ENCODE results near the gene TXNRD3. TPM values are rescaled to one million over a fixed set of nuclear protein-coding genes. Genes with fewer than 3 reads are reported as not detected.

TXNRD3 gene
- polyA plus RNA-seq, 4 donors, result 19.7 to 23.0 (median 19.8) TPM

DNA sequence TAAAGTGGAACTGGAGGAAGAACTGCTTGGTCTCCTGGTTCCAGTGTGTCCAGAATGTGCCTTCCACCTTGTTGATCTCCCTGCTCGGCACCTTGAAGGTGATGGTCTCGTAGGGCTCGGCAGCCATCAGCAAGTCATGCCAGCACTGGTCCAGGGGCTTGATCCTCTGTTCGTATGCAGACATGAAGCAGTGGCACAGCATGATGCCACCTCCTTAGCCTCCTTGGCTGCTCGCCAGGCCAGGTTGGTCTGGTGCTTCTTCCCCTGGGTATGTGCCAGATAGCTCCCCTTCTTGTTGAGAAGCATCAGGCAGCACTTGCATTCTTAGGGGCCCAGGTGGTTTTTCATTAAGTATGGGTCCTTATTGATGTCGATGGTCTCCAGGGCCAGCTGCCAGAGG lies 17.8 kb upstream of the TXNRD3 start:
- DNase-seq (ENCODE audit: low read depth in 4 of 4, low spot score in 3 of 4), result no peak

DNA sequence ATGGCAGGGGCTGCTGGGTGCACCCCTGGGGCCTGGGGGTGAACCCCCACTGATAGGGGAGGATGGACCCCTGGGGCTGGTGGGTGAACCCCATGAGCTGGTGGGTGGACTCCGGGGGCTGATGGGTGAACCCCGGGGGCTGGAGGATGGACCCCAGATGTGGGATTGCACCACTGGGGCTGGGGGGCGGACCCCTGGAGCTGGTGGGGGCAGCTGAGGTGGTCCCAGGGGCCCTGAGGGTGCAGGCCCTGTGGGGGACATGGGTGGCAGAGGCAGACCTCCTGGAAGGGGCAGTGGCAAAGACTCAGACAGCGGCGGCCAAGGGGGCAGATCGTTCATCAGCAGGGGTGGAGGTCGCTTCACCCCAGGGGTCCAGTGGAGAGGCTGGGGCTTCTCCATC lies 17.4 kb upstream of the TXNRD3 start:
- DNase-seq (ENCODE audit: low read depth in 4 of 4, low spot score in 3 of 4), result no peak

DNA sequence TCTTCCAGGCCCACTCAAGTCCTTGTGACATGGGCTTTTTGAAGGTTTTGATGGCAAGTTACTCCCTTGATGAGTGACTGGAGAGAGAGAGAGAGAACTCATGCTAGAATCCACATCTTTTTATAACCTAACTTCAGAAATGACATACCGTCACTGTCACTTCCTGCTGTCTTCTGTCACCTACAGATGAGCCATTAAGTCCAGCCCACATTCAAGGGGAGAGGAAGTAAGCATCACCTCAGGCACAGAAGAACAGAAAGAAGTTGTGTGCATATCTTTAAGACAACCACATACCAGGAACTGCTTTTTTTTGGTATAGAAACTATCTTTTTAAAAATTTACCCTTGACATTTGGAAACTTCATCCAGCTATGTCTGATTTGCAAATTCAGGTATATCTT lies 16.6 kb upstream of the TXNRD3 start:
- no peak for DNase-seq (ENCODE audit: low read depth in 4 of 4, low spot score in 3 of 4)

DNA sequence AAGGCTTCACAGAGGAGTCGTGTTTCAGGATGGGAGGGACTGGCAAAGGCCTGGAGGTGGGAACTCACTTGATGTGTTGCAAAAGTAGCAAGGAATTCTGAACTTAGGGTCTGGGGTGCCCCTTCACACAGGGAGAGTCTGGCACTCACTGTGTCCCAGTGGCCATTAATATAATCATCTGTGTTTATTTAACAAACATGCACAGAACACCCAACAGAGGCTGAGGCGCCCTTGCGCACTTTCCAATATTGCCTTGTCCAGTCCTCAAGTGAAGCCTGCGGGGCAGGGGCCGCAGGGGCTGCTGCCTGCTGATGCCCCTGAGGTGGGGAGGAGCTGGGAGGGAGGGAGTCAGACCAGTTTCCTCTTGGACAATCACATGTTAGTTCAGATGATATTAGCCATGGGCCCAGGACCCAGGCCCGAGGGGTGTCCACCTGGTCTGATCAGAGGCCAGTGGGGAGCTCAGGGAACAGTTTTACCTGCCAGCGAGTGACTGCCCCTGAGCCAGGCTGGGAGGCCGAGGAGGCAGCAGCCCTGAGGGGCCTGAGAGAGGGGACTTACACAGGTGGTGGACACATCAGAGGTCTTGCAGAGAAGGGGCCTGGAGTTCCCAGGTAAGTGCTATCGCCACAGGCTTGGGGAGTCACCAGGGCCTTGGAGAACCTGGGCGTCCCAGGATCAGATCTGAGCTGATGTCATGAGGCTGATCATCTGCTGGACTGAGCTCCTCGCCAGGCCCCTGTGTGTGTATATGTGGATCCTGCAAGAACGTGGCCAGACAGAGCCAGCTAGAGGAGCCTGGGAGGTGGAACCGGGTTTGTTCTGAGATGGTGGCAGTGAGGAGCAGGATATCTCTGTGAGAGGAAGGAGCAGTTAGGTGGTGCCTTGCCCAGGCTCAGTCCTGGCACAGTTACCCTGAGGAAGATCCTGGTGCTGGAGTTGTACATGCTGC lies 13.8 kb upstream of the TXNRD3 start:
- no peak for DNase-seq (ENCODE audit: low read depth in 4 of 4, low spot score in 3 of 4)

DNA sequence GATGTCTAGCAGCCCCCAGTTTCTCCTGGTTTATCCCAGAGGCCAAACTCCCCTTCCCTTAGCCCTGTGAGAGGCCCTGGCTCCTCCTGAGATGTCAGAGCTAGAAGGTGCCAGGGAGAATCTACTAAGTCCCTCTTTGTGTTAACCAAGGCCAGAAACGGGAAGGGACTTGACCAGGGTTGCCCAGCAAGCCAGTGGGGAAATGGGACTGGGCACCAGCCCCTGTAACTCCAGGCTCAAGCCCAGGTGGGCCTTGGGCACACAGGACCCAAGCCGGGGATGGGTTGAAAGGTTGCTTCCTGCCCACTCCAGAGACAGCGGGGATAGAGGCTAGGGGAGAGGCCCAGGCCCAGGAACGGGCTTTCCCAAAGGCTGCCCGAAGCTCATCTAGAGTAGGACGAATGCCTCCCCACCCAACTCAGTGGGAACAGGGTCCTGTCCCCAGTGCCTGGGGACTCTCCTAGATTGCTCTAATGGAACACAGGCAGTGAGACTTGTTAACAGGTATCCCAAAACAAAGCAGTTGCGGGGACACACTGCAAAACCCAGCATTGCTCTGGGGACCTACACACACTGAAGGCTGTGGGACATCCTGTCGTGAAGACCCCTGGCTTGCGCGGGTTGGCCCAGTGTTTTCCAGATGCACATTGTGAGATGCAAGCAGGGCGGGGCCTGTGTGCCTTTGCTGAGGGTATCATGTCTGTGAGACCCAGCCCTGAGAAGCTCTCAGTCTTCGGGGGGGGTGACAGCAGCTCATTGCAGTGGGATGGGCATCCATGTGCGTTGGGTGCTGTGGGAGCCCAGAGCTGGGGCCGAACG lies 12.9 kb upstream of the TXNRD3 start:
- DNase-seq (ENCODE audit: low read depth in 4 of 4, low spot score in 3 of 4), result no peak

DNA sequence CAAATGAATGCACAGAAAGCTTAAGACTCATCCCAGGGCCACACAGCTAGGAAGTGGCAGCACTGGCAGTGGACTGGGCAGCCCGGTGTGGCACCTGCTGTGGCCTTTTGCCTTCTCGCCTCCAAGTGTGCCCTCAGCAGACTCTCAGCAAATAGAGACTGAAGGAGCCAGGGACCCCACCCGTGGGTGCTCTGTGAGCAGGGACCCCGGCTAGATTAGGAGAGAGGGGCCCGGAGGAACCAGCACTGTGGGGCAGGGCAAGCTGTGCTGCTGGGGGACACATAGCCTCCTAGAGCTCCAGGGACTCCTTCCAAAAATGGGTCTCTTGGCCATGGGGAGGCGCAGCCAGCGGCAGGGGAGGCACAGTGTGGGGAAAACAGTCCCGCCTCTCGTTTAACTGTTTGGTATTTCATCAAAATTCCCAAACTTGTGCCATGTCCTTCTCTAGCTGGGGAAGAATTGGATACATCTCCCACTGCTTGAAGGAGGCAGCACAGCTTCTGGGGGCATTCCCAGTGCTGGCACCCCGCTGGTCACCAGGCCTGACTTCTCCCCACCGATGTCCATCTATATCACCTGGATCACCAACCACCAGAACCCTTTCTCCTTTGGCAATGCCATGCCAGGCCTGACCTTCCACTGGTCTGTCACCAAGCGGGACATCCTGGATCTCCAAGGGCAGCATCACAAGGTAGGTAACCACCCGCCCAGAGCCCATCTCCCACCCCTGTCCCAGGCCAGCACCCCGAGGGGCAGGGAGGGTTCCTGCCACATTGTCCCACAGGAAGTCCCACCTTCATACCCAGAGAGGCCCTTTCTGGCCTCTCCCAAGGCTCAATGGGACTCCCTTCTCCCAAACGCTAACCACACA lies 12.0 kb upstream of the TXNRD3 start:
- no peak for DNase-seq (ENCODE audit: low read depth in 4 of 4, low spot score in 3 of 4)

DNA sequence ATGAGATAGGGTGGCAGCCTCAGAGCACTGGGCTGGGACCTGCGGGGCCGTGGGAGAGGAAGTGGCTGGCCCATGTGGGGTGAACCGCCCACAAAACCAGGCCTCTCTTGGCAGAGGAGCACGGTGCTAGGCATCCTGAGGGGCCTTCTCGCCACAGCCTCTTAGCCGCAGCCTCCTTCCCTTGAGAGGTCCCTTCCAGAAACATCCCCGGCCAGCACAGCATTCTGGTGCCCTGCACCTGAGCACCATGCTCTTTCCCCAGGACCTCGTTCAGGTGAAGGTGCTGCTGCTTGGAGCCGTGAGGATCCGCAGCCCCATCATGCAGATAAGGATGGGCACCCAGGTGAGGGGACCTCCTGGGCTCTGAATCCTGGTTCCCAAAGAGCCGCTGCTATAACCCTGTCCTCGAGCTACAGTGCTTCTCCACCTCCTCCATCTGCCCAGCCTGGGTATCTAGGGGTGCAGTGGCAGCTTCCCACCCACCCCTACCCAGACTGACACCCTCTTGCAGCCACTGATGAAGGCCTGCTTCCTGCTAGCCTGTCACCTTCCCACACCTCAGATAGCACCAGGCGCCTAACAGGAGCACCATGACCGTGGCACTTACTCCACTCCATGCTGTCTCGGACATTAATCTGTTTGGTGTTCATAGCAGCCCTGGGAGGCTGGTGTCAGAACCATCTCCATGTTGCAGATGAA lies 11.2 kb upstream of the TXNRD3 start:
- no peak for DNase-seq (ENCODE audit: low read depth in 4 of 4, low spot score in 3 of 4)

DNA sequence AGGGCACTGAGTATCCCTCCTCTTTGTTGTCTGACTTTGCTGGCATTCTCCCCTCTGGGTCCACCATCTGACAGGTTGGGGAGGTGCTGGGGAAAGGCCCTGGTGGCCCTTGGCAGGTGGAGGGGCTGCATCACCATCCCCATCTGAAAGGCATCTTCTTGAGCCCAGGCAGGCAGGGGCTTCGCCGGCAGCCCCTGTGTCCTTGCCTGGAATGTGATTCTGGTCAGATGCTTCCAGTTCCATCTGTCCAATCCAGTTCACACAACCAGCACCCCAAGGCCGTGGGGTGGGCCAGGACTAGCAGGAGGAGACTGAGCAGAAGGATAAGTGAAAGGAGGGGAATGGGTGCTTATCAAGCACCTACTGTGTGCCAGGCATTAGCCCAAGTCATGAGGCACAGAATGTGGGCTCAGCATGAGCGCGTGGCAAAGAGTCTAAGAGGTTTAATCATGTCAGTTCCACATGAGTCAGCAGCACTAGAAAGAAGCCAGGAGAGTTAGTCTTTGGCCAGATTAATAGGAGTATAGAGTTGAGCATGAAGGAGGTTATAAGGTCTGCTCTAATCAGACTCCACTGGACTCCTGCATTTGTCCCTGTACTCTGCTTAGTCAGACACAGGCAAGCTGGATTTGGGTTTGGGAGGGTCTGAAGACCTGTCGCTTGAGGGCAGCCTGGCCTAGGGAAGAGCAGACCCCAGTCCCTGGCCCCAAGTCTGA lies 10.5 kb upstream of the TXNRD3 start:
- no peak for DNase-seq (ENCODE audit: low read depth in 4 of 4, low spot score in 3 of 4)

DNA sequence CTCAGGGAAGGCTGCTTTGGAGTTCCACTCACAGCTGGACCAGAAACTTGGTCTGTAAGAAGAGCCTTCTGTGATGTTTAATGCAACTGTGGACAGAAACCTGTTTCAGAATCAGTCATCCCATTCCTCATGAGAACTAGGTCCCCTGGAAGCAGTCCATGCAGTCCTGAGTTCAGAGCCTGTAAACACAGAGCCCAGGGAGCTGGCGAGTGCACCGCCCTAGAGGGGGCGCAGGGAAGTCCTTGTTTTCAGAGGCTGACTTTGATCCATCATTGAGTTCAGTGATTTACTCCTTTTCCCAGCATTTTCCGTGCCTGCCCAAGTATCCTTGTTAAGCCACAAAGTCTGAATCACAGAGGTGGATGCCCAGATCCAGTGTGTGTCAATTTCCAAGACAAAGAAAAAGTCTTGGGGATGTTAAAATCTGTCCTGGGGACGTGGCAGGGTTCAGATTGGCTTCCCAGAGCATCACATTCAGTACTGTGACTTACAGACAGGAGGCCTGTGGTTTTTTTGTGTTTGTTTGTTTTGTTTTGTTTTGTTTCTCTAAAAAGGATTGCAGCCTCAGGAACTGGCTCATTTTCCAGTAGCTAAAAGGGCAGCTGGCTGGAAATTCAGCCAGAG lies 9.8 kb upstream of the TXNRD3 start:
- DNase-seq (ENCODE audit: low read depth in 4 of 4, low spot score in 3 of 4), result no peak

DNA sequence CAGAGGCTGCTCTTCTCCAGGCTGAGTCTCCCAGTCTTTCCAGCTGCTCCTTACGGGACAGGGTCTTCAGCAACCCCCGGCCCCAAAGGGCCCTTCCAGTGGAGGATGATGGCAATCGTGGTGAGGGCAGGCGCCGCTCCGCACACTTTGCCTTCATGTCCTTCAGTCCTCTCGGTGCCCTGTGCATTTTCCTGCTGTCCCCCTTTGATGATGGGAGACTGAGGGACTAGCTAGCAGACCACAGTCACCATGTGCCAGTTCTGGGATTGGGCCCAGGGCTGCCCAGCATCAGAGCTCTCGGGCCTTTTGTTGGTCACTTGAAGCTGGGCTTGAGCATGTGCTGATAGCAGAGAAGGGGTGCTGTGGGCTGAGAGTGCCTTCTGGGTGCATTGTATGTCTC lies 8.8 kb upstream of the TXNRD3 start:
- no peak for DNase-seq (ENCODE audit: low read depth in 4 of 4, low spot score in 3 of 4)

DNA sequence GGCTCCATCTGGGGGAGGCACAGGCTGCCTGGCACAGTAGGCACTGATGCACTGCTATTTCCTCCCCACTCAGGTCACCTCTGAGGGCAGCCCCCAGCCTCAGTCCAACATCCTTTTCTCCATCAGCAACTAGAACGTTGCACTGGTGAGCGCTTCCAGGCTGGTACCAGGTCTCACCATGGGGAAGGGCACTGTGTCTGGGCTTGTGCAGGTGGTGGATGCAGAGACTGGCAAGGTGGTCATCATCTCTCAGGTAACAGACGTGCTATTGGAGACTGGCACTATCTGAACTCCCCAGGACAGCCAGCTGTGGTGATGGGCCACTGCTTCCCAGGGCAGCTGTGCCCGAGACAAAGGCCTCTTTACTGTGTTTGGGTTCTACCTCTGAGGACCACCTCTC lies 8.3 kb upstream of the TXNRD3 start:
- no peak for DNase-seq (ENCODE audit: low read depth in 4 of 4, low spot score in 3 of 4)

DNA sequence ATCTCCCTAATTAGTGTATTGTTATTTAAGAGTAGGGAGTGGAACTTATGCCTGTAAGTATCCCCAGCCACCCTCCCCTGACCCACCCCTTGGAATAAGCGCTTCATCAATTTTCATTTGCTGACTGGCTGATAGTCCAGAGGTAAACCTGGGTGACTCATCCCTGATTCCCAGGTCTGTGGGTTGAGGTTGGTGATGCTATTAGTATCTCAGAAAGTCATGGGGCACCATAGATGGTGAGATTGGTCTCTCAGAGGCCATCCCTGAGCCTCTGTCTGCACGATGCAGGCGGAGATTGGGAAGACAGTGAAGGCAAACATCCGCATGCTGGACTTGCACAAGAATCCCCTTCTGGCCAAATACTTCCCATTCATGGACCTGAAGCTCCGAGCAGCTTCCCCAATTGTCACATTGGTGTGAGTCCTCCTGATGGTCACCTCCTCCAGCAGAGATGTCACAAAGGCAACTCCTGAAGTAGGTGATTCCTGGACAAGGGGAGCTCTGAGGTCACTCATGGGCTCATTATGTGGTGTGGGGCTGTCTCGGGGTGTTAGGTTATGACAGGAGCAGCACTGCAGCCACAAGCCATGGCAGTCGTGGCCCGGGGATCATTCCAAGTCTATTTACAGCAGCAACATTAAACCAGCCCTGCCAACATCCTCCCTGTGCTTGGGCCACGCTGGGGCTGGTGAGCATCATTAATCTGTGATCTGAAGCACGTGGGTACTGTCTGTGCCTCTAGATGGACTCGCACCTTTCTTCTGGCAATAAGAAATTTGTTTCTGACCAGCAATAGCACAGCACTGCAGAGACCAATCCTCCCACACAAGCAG lies 6.8 kb upstream of the TXNRD3 start:
- no peak for DNase-seq (ENCODE audit: low read depth in 4 of 4, low spot score in 3 of 4)

DNA sequence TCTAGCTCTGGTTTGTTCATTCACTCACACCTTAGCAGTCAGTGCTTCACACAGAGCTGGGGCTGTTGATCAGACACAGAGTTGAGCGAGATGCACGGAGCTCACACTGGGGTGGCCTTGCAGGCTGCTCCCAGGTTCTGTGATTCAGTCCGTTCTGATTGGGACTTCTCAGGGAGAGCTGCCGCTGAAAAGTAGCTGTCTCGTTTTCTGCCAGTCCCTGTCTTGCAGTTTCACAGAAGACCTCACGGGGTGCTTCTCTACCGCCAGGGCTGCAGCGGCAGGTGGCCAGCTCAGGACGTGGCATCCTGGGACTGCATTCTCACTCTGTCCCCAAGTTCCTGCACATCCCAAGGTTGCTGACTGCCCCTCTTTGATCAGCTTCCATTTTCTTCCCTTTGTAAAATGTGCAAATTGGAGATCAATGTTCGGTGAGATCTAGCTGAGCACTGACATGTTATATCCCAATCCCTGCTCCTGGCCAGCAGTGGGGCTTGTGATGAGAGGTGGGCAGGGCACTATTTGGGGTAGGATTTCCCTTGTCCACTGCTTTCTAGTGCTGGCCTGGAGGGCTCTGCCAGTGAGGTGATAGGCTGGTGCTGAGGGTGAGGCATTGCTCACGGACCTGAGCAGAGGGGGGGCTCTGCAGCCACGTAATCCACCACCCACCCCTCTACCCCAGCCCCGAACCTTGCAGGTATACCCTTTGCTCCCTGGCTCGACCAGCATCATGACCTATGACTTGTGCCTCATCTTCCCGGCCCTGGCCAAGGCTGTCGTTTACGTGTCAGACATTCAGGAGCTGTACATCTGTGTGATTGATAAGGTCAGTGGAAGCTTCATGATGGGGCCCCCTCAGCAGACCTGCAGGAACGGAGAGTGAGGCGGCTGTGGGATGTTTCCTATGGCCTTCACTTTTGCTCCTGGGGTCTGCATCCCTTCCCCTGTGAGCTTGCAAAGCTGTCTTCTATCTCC lies 5.3 kb upstream of the TXNRD3 start:
- DNase-seq (ENCODE audit: low read depth in 4 of 4, low spot score in 3 of 4), result no peak

DNA sequence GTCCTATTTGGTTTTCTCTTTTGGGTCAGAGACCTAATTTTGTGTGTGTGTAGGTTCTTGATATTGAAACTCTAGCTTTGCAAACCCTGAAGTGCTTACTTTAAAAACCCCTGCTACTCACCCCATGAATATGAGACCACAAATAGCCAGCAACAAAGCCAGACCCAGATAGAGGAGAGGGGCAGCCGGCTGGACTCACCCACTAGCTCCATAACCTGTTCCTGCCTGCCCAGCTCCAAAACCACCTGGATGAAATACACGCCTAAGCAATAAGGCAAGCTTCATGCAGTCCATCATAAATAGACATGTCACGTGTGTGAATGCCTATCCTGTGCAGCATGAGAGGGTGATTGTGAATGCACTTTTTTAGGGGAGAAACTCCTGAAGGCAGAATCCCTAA lies 3.7 kb upstream of the TXNRD3 start:
- DNase-seq (ENCODE audit: low read depth in 4 of 4, low spot score in 3 of 4), result no peak

DNA sequence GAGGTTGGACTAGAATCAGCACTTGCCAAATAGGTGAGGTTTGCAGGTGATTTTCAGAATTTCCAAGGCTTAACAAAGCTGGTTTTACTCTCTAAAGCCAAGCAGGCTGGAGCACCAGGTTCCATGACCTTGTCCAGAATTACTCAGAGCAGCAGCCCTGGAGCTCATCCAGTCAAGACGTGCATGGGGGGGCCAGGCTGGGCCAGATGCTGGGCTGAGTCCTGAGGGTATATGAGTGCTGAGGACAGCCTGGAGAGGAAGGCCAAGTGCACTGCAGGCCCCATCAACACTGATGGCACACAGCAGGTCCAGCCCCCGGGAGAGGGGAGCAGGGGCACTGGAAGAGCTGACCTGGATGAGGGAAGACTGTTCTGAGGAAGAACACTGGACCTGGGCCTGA lies 3.0 kb upstream of the TXNRD3 start:
- no peak for DNase-seq (ENCODE audit: low read depth in 4 of 4, low spot score in 3 of 4)

DNA sequence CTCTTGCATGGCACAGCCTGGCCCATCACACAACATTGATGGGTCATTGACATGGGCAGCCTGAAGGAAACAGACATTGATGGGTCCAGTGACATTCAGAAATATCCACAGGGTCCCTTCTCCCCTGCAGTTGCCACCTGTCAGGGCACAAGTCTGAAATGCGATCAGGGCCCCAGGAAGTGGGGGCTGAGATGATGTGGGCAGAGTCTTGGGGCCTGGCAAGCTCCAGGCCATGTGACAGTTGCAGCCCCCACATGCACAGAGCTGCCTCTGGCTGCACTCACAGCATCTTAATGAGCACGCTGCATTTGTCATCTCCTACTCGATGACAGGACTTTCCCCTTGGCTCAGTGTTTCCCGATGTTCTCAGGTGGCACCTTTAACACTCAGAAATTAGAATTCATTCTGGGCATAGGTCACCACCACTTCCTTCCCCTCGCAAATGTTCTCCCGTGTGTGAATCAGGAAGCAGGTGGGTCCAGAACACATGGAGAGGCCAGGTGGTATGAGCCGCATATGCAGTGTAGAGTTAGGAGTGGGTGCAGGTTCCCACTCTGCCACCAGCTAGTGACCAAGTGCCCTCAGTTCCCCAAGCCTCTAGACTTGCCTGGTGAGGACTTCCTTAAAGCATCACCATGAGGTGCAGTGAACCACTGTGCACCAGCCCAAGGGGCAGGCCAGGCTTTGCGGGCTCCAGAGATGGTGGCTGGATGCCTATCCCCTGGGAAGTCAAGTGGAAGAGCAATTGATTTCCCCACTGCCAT lies 1.6 kb upstream of the TXNRD3 start:
- no peak for DNase-seq (ENCODE audit: low read depth in 4 of 4, low spot score in 3 of 4)

All from left renal pelvis (tissue), 4 donors.